ENCODE data around the gene WRAP73.

Gene WRAP73

DNA sequence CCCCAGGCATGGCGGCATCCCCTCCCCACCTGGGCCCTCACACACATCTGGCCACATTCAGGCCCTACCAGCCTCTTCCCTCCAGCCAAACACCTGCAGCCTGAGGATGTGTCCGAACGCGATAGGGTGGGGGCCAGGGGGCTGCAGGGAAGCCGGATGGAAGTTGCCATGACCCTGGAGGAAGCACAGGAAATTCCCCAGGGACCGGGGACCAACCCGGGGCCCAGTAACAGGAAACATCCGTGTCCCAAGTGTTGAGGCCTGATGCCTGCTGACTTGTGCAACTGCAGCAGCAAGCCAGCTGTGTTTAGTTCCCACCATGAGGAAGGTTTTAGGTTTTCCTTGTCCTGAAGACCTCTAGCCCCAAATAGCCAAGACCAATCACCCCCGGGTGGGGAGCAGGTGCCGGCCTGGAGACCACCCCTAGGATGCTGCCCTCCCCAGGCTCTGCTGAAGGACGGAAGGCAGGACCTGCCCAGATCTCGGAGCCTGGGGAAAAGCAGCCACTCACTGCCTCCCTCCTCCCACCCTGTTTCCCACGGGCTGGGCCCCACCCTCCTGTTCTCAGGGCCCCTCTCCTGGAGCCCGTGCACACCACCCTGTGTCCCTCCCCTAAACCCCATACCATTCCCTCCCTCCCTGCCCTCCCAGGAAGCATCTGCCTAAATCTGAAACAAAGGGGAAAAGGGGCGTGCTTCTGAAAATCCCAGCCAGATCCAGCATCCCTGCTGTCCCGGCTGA lies 68.4 kb downstream of the WRAP73 start:
- Mint-ChIP-seq H3K4me1 (no peaks in the 10 kb centered on the region), H3K27ac (ENCODE audit: low read depth) (no peak overlapping the region), H3K9me3 (no peaks in the 10 kb centered on the region), H3K4me3 (no peak overlapping the region), H3K27me3 (no peaks in the 10 kb centered on the region), H3K36me3 (ENCODE audit: insufficient read depth) (peaks cover 2% of the 10 kb centered on the region)
- DNase-seq (ENCODE audit: low spot score in 2 of 2) (no peak), ATAC-seq (replicated peaks; ENCODE audit: extremely low read depth, poor library complexity, severe bottlenecking) (no peak)
